NK-92 (cell line): ENCODE measurements around the gene ENG.

Source experiments
- DNase-seq: peaks from one replicate; lab custom pipeline; 2025; ENCODE audit not compliant: unreplicated experiment; lab: John Stamatoyannopoulos, UW

ENG gene

GRCh38 chr9:127815512-127816361, 38.7 kb downstream of the ENG start:
- DNase-seq, result no peak

- DNase-seq, result no peak
Measured at GRCh38 chr9:127814619-127815511, 39.6 kb downstream of the ENG start.

GRCh38 chr9:127813686-127814226, 40.7 kb downstream of the ENG start:
- DNase-seq, result no peak

- DNase-seq, result no peak
Measured at GRCh38 chr9:127812936-127813675, 41.4 kb downstream of the ENG start.

- no peak for DNase-seq
Measured at GRCh38 chr9:127812011-127812410, 42.4 kb downstream of the ENG start.

GRCh38 chr9:127810378-127811187, 43.9 kb downstream of the ENG start:
- no peak for DNase-seq

- DNase-seq, result no peak
Measured at GRCh38 chr9:127809540-127810377, 44.7 kb downstream of the ENG start.

GRCh38 chr9:127809002-127809539, 45.4 kb downstream of the ENG start:
- DNase-seq, result no peak

GRCh38 chr9:127808347-127809001, 46.0 kb downstream of the ENG start:
- no peak for DNase-seq

- no peak for DNase-seq
Measured at GRCh38 chr9:127806871-127807270, 47.6 kb downstream of the ENG start.

- DNase-seq, result no peak
Measured at GRCh38 chr9:127805620-127806019, 48.8 kb downstream of the ENG start.

GRCh38 chr9:127803507-127804352, 50.7 kb downstream of the ENG start:
- DNase-seq, result no peak

- DNase-seq, result peak; percentile 37
Measured at GRCh38 chr9:127802576-127803443, 51.6 kb downstream of the ENG start, which contains the start of gene FPGS. TSS of gene FPGS (plus strand) at chr9:127802882. CDS start at chr9:127802925, 43 bp downstream.

GRCh38 chr9:127801955-127802575, 52.4 kb downstream of the ENG start:
- no peak for DNase-seq

- DNase-seq, result no peak
Measured at GRCh38 chr9:127796852-127797370, 57.5 kb downstream of the ENG start.
